ENCODE results near the gene CCSER1. TPM values are rescaled to one million over a fixed set of nuclear protein-coding genes. Genes with fewer than 3 reads are reported as not detected.

Gene CCSER1
- total RNA-seq, 2 donors from 2014 or later = 11.8 to 12.5 TPM

GRCh38 chr4:91025241-91026148 is 898.3 kb downstream of the CCSER1 start:
- Histone ChIP-seq H3K27me3 (no peaks in the 10 kb centered on the region), H3K4me1 (no peaks in the 10 kb centered on the region), H3K4me3 (no peak overlapping the region), H3K36me3 (no peaks in the 10 kb centered on the region), H3K27ac (no peak overlapping the region), H3K9me3 (no peaks in the 10 kb centered on the region)
- DNase-seq (ENCODE audit: low spot score) = no peak
- no peak for TF ChIP-seq CTCF (IDR thresholded peaks at IDR 0.05)

GRCh38 chr4:91028228-91028627 is 901.0 kb downstream of the CCSER1 start:
- Histone ChIP-seq H3K9me3 (no peaks in the 10 kb centered on the region), H3K4me1 (no peaks in the 10 kb centered on the region), H3K27ac (no peak overlapping the region), H3K36me3 (no peaks in the 10 kb centered on the region), H3K27me3 (no peaks in the 10 kb centered on the region), H3K4me3 (no peak overlapping the region)
- TF ChIP-seq CTCF (IDR thresholded peaks at IDR 0.05) = no peak
- DNase-seq (ENCODE audit: low spot score) = no peak

- no peaks in the 10 kb centered on the region for H3K27me3 ChIP-seq
- H3K4me3 ChIP-seq = no peak overlapping the region
- no peaks in the 10 kb centered on the region for H3K9me3 ChIP-seq
- TF ChIP-seq CTCF (IDR thresholded peaks at IDR 0.05) = no peak
- no peak for DNase-seq (ENCODE audit: low spot score)
- H3K27ac ChIP-seq = no peak overlapping the region
- H3K4me1 ChIP-seq = no peaks in the 10 kb centered on the region
- no peaks in the 10 kb centered on the region for H3K36me3 ChIP-seq
Observed at GRCh38 chr4:91031761-91032160, 904.6 kb downstream of the CCSER1 start.

GRCh38 chr4:91032725-91033445 is 905.7 kb downstream of the CCSER1 start:
- Histone ChIP-seq H3K27me3 (no peaks in the 10 kb centered on the region), H3K36me3 (no peaks in the 10 kb centered on the region), H3K9me3 (no peaks in the 10 kb centered on the region), H3K27ac (no peak overlapping the region), H3K4me1 (no peaks in the 10 kb centered on the region), H3K4me3 (no peak overlapping the region)
- DNase-seq (ENCODE audit: low spot score) = no peak
- no peak for TF ChIP-seq CTCF (IDR thresholded peaks at IDR 0.05)

- Histone ChIP-seq H3K27me3 (no peaks in the 10 kb centered on the region), H3K36me3 (no peaks in the 10 kb centered on the region), H3K4me3 (no peak overlapping the region), H3K4me1 (no peaks in the 10 kb centered on the region), H3K27ac (no peak overlapping the region), H3K9me3 (no peaks in the 10 kb centered on the region)
- no peak for DNase-seq (ENCODE audit: low spot score)
- no peak for TF ChIP-seq CTCF (IDR thresholded peaks at IDR 0.05)
Observed at GRCh38 chr4:91035276-91035675, 908.1 kb downstream of the CCSER1 start.
